Panc1 (cell line): ENCODE data around the gene THRB. TPM values are rescaled to one million over a fixed set of nuclear protein-coding genes. Genes with fewer than 3 reads are reported as not detected.
A peak's percentile ranks its signal among the peaks of the same experiment; 100 is the strongest.

ENCODE experiments used
- ATAC-seq: fragments of 200-7000 bp; cut with Tn5 transposase; 2 replicates; pipeline ENCODE4 v1.9.1; 2020; ENCODE audit warnings: mild to moderate bottlenecking, moderate library complexity
- BruUV-seq: library from RNA; stranded (reverse); fragments of 400-500 nt; replicated peaks from 2 replicates; lab custom pipeline; 2021; lab: Mats Ljungman, UMichigan
- CTCF ChIA-PET: fragments of 300-600 bp; sonication (Branson Sonifier 250); formaldehyde crosslinking; loops from one replicate; lab custom pipeline; 2022; ENCODE audit warnings: antibody characterized with exemption; lab: Charles Lee
- POLR2A ChIA-PET: fragments of 300-600 bp; sonication (Branson Sonifier 250); formaldehyde crosslinking; loops from one replicate; lab custom pipeline; 2022; ENCODE audit warnings: antibody characterized with exemption; lab: Charles Lee
- DNase-seq: peaks from one replicate; pipeline ENCODE4 v3.0.0-alpha.2; 2010; ENCODE audit warnings: low read depth, low spot score
- H3K27ac ChIP-seq: 2 replicates; pipeline ENCODE4 v1.5.1; 2011; ENCODE audit warnings: mild to moderate bottlenecking, low read length, inconsistent platforms
- H3K27me3 ChIP-seq: fragments of 200-500 bp; sonication (Bioruptor generic); 2 replicates; pipeline ENCODE4 v1.6.0; 2014; ENCODE audit warnings: low read length, inconsistent platforms; ENCODE audit not compliant: control insufficient read depth, insufficient read depth
- H3K36me3 ChIP-seq: fragments of 200-500 bp; sonication (Bioruptor generic); 2 replicates; pipeline ENCODE4 v1.5.1; 2014; ENCODE audit warnings: inconsistent platforms, mild to moderate bottlenecking, low read length, moderate library complexity; ENCODE audit not compliant: control insufficient read depth, insufficient read depth
- H3K4me1 ChIP-seq: 2 replicates; pipeline ENCODE4 v1.5.1; 2011; ENCODE audit warnings: inconsistent platforms, mild to moderate bottlenecking, low read length, moderate library complexity; ENCODE audit not compliant: control insufficient read depth, insufficient read depth
- H3K4me3 ChIP-seq, 2 experiments: 2 replicates each; pipeline ENCODE4 v1.5.1; 2011 to 2012; ENCODE audit warnings: low read depth in 2 of 2, low read length in 2 of 2, mild to moderate bottlenecking in 2 of 2, inconsistent platforms in 1 of 2, moderate library complexity in 1 of 2
- H3K9me3 ChIP-seq: fragments of 200-500 bp; sonication (Bioruptor generic); 2 replicates; pipeline ENCODE4 v1.5.1; 2014; ENCODE audit warnings: low read depth, mild to moderate bottlenecking, inconsistent platforms, low read length, moderate library complexity; ENCODE audit not compliant: control insufficient read depth, insufficient read depth
- POLR2AphosphoS5 ChIP-seq: IDR thresholded peaks from 2 replicates; pipeline ENCODE4 v1.6.1; 2012; ENCODE audit warnings: mild to moderate bottlenecking, low read depth, low read length, moderate library complexity
- REST ChIP-seq, 2 experiments: IDR thresholded peaks; 2 replicates each; pipeline ENCODE4 v1.6.1; 2011 to 2012; ENCODE audit warnings: low read depth in 2 of 2, control low read depth in 1 of 2, low read length in 1 of 2, mild to moderate bottlenecking in 1 of 2, moderate library complexity in 1 of 2; ENCODE audit not compliant: insufficient read depth in 1 of 2
- SIN3A ChIP-seq: IDR thresholded peaks from 2 replicates; pipeline ENCODE4 v1.6.1; 2012; ENCODE audit warnings: low read depth, mild to moderate bottlenecking, low read length, moderate library complexity, borderline replicate concordance; ENCODE audit not compliant: insufficient read depth
- TCF7L2 ChIP-seq: IDR thresholded peaks from 2 replicates; pipeline ENCODE4 v1.6.1; 2011; ENCODE audit warnings: mild to moderate bottlenecking, low read depth, low read length, inconsistent platforms
- in situ Hi-C: cut with HindIII; loops from 2 replicates; pipeline ENCODE4 v1.10.0; 2016; ENCODE audit warnings: low sequenced_read_pairs, low pct_unique_long_range_greater_than_20kb
- intact Hi-C: fragments of 100-400 bp; cut with micrococcal nuclease; formaldehyde crosslinking; loops from one replicate; pipeline ENCODE4 v1.10.0; 2022; ENCODE audit not compliant: unreplicated experiment
- total RNA-seq: library from RNA; stranded (reverse); gene quantifications from one replicate; pipeline ENCODE4 v1.2.1, GENCODE V29; 2021; ENCODE audit not compliant: unreplicated experiment
- TF ChIP-seq, protein P1 (sequence below): fragments of 450-650 bp; IDR thresholded peaks from 2 replicates; pipeline ENCODE4 v1.5.1; 2017; ENCODE audit warnings: mild to moderate bottlenecking

THRB gene
- total RNA-seq, 1 experiment from 2014 or later: 3.9 TPM

DNA sequence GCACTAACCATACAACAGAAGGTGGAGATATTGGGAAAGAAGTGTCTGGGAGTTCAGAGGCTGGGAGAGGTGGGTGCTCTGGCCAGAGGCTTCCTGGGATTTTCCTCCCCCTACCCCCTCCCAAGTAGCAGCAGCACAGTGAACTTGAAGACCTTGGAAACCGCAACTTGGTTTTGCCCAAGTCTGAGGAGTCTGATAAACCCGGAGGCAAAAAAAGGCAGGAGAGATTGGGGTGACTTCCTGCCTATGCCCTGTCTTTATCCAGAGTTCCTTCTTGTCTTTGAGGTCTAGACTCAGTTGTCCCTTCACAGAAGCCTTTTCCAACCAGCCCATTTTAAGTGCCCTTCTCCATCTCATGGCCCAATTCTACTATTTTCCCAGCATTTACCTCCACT, 25.4 kb upstream of the THRB start:
- H3K36me3 ChIP-seq: no peaks in the 10 kb centered on the region
- ChIA-PET POLR2A (no interaction called here), CTCF (no interaction called here)
- H3K9me3 ChIP-seq: no peaks in the 10 kb centered on the region
- DNase-seq (no peak), ATAC-seq (no peak)
- H3K27me3 ChIP-seq: peaks cover 3% of the 10 kb centered on the region; the same call in 1 of the 2 replicates
- no peak for TF ChIP-seq TCF7L2
- TF ChIP-seq REST (IDR thresholded peaks at IDR 0.05; ENCODE audit: insufficient read depth in 1 of 2, low read depth in 2 of 2, low read length in 1 of 2): no peak
- TF ChIP-seq, protein P1, sequence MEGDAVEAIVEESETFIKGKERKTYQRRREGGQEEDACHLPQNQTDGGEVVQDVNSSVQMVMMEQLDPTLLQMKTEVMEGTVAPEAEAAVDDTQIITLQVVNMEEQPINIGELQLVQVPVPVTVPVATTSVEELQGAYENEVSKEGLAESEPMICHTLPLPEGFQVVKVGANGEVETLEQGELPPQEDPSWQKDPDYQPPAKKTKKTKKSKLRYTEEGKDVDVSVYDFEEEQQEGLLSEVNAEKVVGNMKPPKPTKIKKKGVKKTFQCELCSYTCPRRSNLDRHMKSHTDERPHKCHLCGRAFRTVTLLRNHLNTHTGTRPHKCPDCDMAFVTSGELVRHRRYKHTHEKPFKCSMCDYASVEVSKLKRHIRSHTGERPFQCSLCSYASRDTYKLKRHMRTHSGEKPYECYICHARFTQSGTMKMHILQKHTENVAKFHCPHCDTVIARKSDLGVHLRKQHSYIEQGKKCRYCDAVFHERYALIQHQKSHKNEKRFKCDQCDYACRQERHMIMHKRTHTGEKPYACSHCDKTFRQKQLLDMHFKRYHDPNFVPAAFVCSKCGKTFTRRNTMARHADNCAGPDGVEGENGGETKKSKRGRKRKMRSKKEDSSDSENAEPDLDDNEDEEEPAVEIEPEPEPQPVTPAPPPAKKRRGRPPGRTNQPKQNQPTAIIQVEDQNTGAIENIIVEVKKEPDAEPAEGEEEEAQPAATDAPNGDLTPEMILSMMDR: no peak
- no peak for TF ChIP-seq SIN3A
- TF ChIP-seq POLR2AphosphoS5: no peak
- intact Hi-C loops (no loop called here), in situ Hi-C loops (no loop called here)
- BruUV-seq: no TSS peak
- H3K27ac ChIP-seq: no peak overlapping the region
- H3K4me3 ChIP-seq: no peak overlapping the region
- H3K4me1 ChIP-seq: no peaks in the 10 kb centered on the region

GRCh38 chr3:24519368-24520100, 24.9 kb upstream of the THRB start:
- in situ Hi-C loops: no loop called here
- H3K4me1 ChIP-seq: no peaks in the 10 kb centered on the region
- H3K27ac ChIP-seq: no peak overlapping the region
- ChIA-PET CTCF (no interaction called here), POLR2A (no interaction called here)
- ATAC-seq (no peak), DNase-seq (no peak)
- no TSS peak for BruUV-seq
- TF ChIP-seq, protein P1: no peak
- TF ChIP-seq TCF7L2 (0 out of 2 replicates have a peak, but pooled peaks have one; percentile 39), REST (IDR thresholded peaks at IDR 0.05; ENCODE audit: insufficient read depth in 1 of 2, low read depth in 2 of 2, low read length in 1 of 2) (no peak)
- 0 out of 4 replicates have a peak overlapping the region, but pooled peaks of 1 of the 2 experiments have one; percentile 4 for H3K4me3 ChIP-seq
- peaks cover 3% of the 10 kb centered on the region; the same call in 1 of the 2 replicates for H3K27me3 ChIP-seq
- H3K36me3 ChIP-seq: no peaks in the 10 kb centered on the region
- H3K9me3 ChIP-seq: no peaks in the 10 kb centered on the region
- intact Hi-C loops: no loop called here
